Posterior cingulate gyrus (tissue), 11 donors: ENCODE results near the gene PPP2R5D.
A peak's percentile ranks its signal among the peaks of the same experiment; 100 is the strongest.
"Not testable (repeated sequence)": the region's sequence is repeated elsewhere in the genome, so short reads cannot be mapped to it uniquely, and the experiment has no call there.

Experiments used
- DNase-seq, 10 donors: peaks; one replicate each; pipeline versions ENCODE4 v3.0.0 to v3.0.0-alpha.2; 2020 to 2021; ENCODE audit warnings: mixed read lengths in 3 of 10
- intact Hi-C: fragments of 100-400 bp; cut with DNase I; formaldehyde crosslinking; loops from one replicate; pipeline ENCODE4 v1.15.1; 2023

PPP2R5D gene

DNA sequence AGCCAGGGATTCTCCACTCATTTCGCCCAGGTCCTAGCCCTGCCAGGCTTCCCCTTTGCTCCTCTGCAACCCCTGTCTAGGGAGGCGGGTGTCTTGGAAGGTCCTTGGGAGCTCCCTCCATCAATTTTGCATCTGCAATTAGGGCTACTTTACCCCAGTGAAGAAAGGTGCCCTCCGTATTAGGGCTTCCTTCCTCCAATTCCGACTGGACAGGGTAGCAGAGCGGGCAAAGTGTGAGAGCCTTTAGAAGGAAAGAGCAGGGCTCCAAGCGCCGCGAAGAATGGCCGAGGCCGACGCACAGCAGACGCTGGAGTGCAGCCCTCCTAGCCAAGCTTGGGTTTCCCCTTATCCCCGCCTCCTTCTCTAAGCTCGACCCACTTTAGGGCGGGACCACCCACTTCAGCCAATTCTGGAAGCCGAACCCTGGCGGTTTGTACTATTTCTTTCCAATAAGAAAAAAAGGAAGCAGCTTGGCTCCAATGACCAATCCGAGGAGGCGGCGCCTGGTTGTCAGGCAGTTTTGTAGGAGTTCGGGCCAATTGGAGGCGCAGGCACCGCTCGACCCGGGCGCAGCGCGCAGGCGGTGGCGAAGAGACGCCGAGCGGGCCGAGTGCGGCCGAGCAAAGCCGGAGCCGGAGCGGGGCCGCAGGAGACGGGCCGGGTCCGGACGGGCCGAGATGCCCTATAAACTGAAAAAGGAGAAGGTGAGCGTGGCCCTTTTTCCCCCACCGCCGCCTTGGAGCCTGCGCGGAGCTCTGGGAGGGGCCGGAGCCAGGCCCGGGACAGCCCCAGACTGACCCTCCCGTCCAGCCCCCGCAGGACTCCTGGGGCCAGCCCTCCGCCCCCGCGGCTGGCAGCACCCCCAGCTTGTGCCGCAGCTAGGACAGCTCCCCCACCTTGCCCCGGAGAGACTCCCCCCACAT lies at the start of gene PPP2R5D:
Gene PPP2R5D (plus strand): TSS at position 570 of the 923 bp plus-strand sequence. CDS start 108 bp downstream, at position 678.
- intact Hi-C loops: loop anchor here (10.0 kb wide), 1 partner anchor 71 kb away; the partner anchor contains the start of genes CUL7, KLC4 and MRPL2
- DNase-seq: peak; percentile 95 to 100 (median 97)

DNA sequence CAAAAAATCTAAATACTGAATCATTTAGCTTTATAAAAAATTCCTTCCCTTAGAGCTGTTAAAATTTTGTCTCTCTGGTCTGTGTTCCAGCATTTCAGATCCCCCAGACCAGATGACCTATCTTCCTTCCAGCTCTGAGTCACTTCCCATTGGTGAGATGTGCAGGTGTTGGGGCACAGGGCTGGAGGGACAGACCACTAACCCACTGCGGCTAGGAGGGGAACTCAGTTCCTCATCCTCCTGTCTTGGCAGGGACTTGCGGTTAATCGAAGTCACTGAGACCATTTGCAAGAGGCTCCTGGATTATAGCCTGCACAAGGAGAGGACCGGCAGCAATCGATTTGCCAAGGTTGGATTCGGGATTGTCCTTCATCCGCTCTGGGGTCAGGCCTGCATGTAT lies 49.0 kb upstream of the PPP2R5D start:
- intact Hi-C loops: no loop called here
- peak in 3 of 10 donors; percentile 4 to 42 (median 13) for DNase-seq

DNA sequence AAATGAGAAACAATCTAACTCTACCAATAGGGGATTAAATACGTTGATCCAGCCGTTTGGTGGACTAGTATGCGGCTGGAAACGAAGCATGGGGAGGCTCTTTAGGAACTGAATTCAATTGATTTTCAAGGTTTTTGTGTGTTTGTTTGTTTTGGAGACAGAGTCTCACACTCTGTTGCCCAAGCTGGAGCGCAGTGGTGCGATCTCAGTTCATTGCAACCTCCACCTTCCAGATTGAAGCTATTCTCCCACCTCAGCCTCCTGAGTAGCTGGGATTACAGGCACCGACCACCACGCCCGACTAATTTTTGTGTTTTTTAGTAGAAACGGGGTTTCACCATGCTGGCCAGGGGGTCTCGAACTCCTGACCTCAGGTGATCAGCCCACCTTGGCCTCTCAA lies 48.0 kb upstream of the PPP2R5D start:
- DNase-seq: peak in 3 of 10 donors; percentile 16 to 68 (median 27)
- intact Hi-C loops: no loop called here

DNA sequence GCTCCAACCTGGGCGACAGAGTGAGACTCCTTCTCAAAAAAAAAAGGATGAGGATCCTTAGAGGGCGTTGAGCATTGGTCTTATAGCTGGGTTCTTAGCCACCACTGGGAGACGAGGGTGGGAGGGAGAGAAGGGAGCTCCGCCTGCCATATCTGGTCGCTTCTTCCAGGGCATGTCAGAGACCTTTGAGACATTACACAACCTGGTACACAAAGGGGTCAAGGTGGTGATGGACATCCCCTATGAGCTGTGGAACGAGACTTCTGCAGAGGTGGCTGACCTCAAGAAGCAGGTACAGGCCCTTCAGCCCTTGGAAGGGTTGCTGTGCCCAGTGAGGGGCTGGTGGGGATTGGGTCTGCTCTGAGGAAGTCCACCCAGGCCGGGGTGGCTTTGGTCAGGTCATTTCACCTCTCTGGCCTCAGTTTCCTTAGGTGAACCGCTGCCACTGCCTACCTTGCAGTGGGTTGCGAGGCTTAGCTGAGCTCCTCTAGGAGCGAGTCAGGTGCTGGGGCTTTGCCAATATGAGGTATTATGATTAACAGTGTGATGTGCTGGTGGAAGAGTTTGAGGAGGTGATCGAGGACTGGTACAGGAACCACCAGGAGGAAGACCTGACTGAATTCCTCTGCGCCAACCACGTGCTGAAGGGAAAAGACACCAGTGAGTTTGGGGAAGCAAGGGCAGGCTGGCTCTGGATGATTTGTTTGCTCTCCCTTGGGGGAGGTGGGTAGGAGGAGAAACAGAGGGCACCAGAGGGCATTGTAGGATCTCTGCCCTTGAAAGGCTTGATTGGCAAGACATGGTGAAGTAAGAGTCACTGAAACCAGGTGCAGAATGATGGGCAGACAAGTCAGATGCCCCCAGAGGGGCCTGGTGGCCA lies 46.6 kb upstream of the PPP2R5D start:
- intact Hi-C loops: no loop called here
- peak in 3 of 10 donors; percentile 27 to 65 (median 40) for DNase-seq

DNA sequence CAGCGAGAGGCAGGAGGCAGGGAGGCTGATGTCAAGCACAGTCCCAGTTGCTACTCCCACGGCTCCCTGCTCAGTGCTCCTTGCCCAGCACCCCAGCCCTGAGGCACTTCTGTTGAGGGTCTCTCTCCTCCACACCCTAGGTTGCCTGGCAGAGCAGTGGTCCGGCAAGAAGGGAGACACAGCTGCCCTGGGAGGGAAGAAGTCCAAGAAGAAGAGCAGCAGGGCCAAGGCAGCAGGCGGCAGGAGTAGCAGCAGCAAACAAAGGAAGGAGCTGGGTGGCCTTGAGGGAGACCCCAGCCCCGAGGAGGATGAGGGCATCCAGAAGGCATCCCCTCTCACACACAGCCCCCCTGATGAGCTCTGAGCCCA lies 46.0 kb upstream of the PPP2R5D start:
- intact Hi-C loops: no loop called here
- DNase-seq: peak in 2 of 10 donors; percentile 15 to 59

DNA sequence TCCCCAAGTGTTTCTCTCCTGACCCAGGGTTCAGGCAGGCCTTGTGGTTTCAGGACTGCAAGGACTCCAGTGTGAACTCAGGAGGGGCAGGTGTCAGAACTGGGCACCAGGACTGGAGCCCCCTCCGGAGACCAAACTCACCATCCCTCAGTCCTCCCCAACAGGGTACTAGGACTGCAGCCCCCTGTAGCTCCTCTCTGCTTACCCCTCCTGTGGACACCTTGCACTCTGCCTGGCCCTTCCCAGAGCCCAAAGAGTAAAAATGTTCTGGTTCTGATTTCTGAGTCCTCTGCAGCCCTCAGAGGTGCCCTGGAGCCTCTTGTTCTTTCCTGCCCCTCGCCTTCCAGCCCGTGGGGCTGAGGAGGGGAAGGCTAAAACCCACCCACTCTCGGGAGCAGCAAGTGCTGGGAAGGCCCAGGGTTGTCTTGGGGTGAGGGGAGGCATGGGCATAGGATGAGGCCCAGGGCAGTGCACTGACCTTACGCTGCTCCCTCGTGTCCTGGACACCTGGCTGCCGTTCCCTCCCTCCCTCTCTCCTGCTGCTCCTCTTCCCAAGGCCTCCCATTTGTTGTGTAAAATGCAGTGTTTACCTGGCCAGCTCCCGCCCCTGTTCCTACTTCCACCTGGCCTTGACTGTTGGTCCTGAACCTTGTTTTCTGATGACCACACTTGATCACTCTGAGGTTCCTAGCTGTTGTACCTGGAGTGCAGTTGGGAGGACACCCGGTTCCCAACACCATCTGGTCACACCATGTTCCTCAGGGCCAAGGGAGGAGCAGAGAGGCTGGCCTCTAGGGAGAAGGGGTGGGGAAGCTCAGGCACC lies 45.2 kb upstream of the PPP2R5D start:
- intact Hi-C loops: no loop called here
- DNase-seq: peak in 3 of 10 donors; percentile 14 to 52 (median 34)

DNA sequence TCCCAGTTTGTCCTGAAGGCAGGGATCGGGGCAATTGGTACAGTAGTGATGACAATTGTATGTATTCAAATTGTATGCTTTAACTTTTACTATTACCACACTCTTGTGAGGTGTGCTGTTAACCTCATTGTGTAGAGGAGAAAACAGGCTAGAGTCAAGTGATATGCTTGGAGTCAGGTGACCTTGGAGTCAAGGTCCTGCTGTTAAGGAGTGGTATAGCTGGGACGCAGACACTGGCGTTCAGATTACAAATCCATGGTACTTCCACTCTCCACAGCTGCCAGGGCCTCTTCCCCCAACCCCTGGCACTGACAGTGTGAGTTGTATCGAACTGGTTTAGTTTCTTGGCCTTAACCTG lies 44.6 kb upstream of the PPP2R5D start:
- DNase-seq: peak in 3 of 10 donors; percentile 1 to 29 (median 3)
- intact Hi-C loops: no loop called here

DNA sequence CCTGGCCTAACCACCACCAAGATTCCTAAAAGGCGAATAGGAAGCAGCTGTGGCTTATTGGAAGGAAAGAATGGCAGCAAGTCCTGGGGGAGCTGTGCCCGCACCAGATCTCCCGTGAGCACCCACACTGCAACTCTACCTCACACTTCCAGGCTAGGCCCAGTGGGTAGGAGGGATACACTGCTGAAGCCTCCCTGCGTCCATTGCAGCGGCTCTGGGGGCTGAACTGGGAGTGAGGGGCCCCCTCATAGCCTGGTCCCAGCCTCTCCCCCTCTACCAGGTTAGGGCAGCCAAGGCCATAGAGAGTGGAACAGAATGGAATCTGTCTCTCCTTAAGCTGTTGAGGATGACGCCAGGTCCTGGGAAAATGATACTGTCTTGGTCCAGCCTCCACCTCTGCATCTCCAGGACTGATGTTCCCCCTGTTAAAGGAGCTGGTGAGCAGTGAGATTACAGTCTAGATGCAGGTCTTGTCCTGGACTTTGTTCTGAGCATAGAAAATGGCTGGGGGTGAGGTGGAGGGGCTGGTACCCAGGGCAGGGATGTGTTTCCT lies 43.8 kb upstream of the PPP2R5D start:
- peak in 2 of 10 donors; percentile 7 to 27 for DNase-seq
- intact Hi-C loops: no loop called here

DNA sequence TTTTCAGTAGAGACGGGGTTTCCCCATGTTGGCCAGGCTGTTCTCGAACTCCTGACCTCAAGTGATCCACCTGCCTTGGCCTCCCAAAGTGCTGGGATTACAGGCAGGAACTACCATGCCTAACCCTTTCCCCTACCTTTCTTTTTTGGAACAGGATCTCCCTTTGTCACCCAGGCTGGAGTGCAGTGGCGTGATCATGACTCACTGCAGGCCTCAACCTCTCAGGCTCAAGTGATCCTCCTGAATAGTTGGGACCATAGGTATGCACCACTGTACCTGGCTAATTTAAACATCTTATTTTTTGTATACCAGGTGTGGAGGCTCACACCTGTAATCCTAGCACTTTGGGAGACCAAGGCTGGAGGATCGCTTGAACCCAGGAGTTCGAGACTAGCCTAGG lies 43.0 kb upstream of the PPP2R5D start:
- intact Hi-C loops: not testable (repeated sequence)
- DNase-seq: peak in 1 of 10 donors; percentile 28

DNA sequence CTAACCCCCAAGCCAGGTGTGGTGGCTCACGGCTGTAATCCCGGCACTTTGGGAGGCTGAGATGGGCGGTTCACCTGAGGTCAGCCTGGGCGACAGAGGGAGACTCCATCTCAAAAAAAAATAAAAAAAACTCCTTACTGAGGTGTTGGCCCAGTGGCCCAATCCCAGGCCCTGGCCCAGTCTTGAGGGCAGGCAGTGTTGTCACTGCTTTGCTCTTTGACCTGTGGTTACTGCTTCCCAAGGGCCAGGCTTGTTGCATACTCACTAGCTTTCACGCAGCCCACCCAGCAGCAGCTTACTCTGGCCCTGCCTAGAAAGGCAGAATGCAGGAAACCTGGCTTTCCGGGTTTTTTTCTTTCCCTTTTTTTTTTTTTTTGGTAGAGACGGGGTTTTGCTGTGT lies 41.9 kb upstream of the PPP2R5D start:
- intact Hi-C loops: no loop called here

DNA sequence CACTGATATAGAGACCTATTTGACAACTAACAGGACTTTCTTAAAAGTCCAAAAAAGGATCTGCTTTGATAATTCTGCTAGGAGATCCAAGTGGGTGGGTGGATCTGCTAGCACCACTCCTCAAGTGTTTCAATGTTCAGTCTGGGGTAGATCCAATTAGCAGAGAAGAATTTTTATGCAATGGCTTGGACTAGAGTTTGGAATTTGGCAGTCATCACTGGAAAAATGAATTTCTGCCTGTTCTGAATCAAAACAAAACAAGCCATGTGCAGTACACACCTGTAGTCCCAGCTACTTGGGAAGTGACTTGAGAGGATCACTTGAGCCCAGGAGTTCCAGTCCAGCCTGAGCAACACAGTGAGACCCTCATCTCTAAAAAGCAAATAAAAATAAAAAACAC lies 36.4 kb upstream of the PPP2R5D start:
- peak in 1 of 10 donors; percentile 4 for DNase-seq
- intact Hi-C loops: no loop called here

More for the DNA sequence above, 41.9 kb upstream of the PPP2R5D start:
- peak in 3 of 10 donors; percentile 20 to 49 (median 37) for DNase-seq

DNA sequence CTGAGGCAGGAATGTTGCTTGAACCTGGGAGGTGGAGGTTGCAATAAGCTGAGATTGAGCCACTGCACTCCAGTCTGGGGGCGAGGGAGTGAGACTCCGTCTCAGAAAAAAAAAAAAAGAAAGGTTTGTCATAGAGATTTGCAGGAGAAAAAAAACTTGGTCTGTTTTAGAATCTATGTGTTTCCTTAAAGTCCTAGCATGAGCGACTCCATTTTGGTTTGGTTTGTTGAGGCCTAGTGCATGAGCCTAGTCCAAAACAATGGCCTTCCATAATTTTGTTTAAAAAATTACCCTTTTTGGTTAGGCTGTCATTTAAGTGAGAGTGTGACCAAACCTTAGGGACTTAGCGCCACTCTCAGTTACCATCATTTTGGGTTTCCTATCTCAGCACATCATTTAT lies 32.0 kb upstream of the PPP2R5D start:
- DNase-seq: no peak
- intact Hi-C loops: no loop called here

DNA sequence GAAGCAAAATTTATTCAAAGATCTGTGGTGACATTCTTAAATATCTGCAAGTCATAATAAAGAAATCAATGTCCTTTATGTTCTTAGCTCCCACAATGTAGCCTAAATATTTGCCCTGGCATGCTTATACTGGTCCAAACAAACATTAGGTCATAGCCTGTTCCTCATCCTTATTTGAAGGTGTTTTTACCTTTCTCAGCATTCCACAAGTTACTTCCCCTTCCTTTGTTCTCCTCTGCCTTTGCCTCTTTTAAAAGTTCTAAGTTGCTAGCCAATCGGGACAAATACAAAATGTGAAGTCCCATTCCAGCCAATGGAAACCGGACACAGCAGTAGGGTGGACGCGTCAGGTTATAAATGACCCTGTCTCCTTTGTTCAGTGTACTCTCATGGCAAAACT lies 30.0 kb upstream of the PPP2R5D start:
- DNase-seq: peak in 1 of 10 donors; percentile 2
- intact Hi-C loops: not testable (repeated sequence)

DNA sequence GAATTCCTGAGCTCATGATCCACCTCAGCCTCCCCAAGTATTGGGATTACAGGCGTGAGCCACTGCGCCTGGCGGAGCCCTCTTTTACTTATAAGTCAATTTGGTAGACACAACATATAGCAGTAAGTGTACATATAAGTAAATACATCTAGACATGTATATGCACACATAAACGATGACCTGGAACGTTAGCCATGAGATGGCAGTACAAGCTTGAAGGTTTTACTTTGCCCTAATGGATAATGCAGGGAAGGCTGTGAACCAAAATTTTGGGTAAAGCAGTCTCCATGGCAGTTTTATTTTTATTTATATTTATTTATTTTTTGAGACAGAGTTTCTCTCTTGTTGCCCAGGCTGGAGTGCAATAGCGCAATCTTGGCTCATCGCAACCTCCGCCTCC lies 26.2 kb upstream of the PPP2R5D start:
- intact Hi-C loops: no loop called here
- DNase-seq: peak in 3 of 10 donors; percentile 7 to 21 (median 16)

DNA sequence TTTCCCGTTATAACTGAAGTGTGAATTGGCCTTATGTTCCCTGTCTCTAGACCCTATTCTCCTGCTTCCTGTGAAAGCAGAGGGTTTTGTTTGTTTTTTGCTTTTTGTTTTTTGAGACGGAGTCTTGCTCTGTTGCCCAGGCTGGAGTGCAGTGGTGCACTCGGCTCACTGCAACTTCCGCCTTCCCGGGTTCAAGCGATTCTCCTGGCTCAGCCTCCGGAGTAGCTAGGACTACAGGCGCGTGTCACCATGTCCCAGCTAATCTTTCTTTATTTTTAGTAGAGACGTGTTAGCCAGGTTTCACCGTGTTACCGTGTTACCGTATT lies 24.5 kb upstream of the PPP2R5D start:
- DNase-seq: peak in 1 of 10 donors; percentile 71
- intact Hi-C loops: no loop called here

DNA sequence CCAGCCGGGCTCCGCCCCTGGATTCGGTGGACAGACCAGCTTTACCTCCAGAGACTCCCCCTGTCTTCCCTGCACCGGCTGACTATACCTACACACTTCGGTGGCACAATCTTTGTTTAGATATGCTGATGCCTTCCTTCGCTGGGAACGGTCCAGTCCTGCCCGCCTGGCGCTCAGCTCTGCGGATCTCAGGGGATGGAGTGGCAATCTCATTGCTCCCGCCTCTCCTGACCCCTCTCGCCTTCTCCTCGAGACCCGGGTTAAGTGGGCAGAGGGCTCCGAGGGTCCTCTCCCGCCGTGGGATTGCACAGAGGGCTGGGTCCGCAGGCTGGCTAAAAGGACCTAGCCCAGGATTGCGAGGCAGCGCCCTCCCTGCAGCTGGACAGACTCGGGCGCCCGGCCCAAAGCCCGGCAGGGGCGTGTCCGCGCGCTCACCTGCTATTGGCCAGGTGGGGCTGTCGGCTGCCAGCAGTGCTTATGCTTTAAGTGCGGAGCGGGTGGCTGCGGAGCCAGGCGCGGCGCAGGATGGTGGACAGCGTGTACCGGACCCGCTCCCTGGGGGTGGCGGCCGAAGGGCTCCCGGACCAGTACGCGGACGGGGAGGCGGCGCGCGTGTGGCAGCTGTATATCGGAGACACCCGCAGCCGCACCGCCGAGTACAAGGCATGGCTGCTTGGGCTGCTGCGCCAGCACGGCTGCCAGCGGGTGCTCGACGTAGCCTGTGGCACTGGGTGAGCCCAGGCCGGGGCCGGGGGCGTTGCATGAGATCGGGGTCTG lies 23.9 kb upstream of the PPP2R5D start, which contains the start of gene GNMT:
Gene GNMT (plus strand): TSS at position 512 of the 777 bp plus-strand sequence. CDS start 14 bp downstream, at position 526.
- DNase-seq: peak in 7 of 10 donors; percentile 25 to 93 (median 35)

DNA sequence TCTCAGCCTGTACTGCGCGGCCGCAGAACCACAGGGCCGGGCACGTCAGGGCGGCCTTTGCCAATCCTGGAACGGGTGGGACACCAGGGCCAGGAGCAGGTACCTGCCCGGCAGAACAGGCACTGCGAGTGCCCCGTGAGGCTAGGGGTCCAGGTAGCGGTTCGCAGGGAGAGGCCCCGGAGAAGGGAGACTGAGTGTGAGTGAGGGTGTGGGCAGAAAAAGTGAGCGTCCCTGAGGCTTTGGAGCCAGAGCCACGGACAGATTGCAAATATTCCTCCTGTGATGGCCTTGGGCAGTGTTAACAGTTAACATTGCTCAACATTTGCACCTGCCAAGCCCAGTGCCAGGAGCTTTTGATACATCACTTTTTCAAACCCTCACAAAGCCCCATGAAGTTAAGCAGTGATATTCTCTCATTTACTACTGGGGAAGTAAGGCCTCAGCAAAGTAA lies 23.3 kb upstream of the PPP2R5D start:
- no peak for DNase-seq
- intact Hi-C loops: no loop called here

More for the DNA sequence above, 23.9 kb upstream of the PPP2R5D start, which contains the start of gene GNMT:
- intact Hi-C loops: no loop called here

DNA sequence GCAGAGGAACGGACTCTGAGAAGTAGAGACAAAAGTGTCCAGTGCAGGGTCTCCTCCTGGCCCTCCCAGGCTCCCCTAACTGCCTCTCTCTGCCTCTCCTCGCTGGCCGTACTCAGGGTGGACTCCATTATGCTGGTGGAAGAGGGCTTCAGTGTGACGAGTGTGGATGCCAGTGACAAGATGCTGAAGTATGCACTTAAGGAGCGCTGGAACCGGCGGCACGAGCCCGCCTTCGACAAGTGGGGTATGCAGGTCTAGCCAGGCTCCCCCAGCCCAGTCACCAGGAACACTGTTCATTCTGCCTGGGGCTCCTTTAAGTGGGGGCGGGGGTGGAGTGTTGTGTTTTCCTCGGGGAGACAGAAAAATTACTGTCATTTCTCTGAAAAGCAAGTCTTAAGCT lies 22.3 kb upstream of the PPP2R5D start:
- DNase-seq: peak in 4 of 10 donors; percentile 24 to 69 (median 46)
- intact Hi-C loops: no loop called here
